Measurements from ENCODE around the gene SH2D5. TPM values are rescaled to one million over a fixed set of nuclear protein-coding genes. Genes with fewer than 3 reads are reported as not detected.

SH2D5 gene
- total and polyA plus RNA-seq, 2 donors: 0.14 to 1.4 TPM

DNA sequence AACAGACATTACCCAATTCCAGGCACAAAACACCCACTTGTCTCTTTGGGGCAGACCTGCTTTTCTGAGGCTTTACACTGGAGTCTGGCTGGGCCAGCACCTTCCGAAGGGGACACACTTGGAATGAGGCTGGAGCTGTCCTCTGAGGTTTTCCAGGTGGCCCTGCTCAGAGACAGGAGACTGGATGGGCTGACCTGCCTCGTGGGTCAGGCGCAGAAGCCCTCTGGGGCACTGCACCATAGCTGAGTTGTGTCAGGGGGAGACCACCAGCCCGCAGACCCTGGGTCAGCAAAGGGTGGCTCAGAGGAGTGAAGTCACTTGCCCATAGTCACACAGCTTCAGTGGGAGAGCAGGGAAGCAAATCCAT lies 1.8 kb downstream of the SH2D5 start:
- Histone ChIP-seq H3K9me3 (ENCODE audit: control insufficient read depth in 2 of 2, insufficient read depth in 1 of 2, low read length in 1 of 2) (peaks cover 0 to 6% of the 10 kb centered on the region in 2 donors), H3K27ac (ENCODE audit: low read depth in 1 of 2, low read length in 1 of 2) (no peak overlapping the region), H3K4me1 (ENCODE audit: control insufficient read depth in 2 of 2, insufficient read depth in 2 of 2, low read length in 2 of 2) (peaks cover 10 to 21% of the 10 kb centered on the region in 2 donors), H3K36me3 (ENCODE audit: control insufficient read depth in 2 of 2, insufficient read depth in 2 of 2, low read length in 1 of 2) (peaks cover 0 to 3% of the 10 kb centered on the region in 2 donors), H3K27me3 (ENCODE audit: control insufficient read depth in 2 of 2, insufficient read depth in 1 of 2, low read length in 1 of 2) (peaks cover 34 to 72% of the 10 kb centered on the region in 2 donors), H3K4me3 (ENCODE audit: low read length in 2 of 2) (no peak overlapping the region)
- no peak for DNase-seq (ENCODE audit: low read depth in 6 of 9, low spot score in 9 of 9)
- 69% methylated on average over 4 of the region's 4 CpGs for WGBS

DNA sequence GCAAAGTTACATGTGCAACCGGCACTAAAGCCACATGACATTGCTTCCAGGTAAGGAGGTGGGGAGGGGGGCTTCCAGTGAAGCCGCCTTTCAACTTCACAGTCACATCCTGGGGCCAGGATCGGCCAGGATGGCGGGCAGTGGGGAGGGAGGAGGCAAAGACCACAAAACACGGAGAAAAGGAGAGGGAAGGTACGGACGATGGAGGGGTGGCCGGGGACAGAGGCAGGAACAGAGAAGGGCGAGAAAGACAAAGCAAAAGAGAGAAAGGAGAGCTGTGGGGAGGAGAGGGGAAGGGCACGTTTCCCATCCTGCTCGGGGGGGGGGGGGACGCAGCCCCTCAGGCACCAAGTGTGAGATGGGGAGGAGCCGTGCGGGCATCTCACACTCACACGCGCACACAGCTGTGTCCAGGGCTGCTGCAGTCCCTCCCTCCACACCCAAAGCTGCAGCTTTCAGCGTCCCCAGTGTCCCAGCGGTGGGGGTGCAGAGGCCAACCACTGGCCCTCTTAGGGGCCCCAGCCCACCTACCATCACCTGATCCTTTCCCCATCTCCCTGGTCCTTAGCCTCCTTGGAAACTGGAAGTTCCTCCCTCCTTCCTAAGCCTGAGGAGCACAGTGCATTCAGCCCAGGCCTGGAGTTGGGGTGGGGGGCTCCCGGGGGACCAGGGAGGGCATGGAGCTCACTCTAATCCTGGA lies 2.4 kb downstream of the SH2D5 start:
- WGBS: 23% methylated on average over 19 of the region's 19 CpGs
- Histone ChIP-seq H3K4me3 (ENCODE audit: low read length in 2 of 2) (no peak overlapping the region), H3K27ac (ENCODE audit: low read depth in 1 of 2, low read length in 1 of 2) (no peak overlapping the region), H3K9me3 (ENCODE audit: control insufficient read depth in 2 of 2, insufficient read depth in 1 of 2, low read length in 1 of 2) (peaks cover 0 to 6% of the 10 kb centered on the region in 2 donors), H3K36me3 (ENCODE audit: control insufficient read depth in 2 of 2, insufficient read depth in 2 of 2, low read length in 1 of 2) (no peaks in the 10 kb centered on the region), H3K4me1 (ENCODE audit: control insufficient read depth in 2 of 2, insufficient read depth in 2 of 2, low read length in 2 of 2) (peaks cover 10 to 21% of the 10 kb centered on the region in 2 donors), H3K27me3 (ENCODE audit: control insufficient read depth in 2 of 2, insufficient read depth in 1 of 2, low read length in 1 of 2) (peaks cover 34 to 72% of the 10 kb centered on the region in 2 donors)
- DNase-seq (ENCODE audit: low read depth in 6 of 9, low spot score in 9 of 9): no peak

DNA sequence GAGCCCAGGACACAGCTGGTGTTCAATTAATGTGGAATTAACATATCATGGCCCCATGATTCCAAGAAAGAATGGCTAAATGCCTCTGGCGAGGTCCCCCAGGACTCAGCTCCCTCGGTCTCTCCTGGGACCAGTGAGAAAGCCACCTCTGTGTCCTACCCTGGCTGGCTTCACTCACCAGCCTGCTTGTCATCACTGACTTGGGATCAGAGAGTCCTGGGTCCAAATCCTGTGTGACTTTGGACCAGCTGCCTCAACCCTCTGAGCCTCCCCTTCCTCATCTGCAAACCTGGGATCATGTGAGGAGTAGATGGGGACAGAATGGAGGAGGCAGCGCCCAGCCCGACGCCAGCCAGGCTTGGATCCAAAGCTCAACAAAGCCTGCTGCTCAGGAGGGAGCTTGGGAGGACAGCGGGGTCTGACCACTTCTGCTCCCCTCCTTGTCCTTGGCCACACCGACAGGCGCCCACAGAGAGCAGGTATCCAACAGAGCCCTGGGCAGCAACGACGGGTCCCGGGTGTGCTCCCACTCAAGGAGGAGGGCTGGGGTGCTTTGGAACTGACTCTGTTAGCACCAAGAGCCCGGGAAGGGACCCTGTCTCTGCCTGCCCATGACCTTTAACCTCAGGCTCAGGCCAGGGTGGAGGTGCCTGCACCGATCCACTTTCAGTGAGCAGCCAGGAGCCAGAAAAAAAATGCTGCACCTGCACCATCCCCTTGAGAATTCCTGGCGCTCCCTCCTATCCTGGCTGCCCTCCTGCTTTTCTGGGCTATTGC lies 3.2 kb downstream of the SH2D5 start:
- no peak overlapping the region for H3K27ac ChIP-seq (ENCODE audit: low read depth in 1 of 2, low read length in 1 of 2)
- DNase-seq (ENCODE audit: low read depth in 6 of 9, low spot score in 9 of 9): no peak
- no peaks in the 10 kb centered on the region for H3K36me3 ChIP-seq (ENCODE audit: control insufficient read depth in 2 of 2, insufficient read depth in 2 of 2, low read length in 1 of 2)
- WGBS: 71% methylated on average over 14 of the region's 14 CpGs
- peaks cover 0 to 6% of the 10 kb centered on the region in 2 donors for H3K9me3 ChIP-seq (ENCODE audit: control insufficient read depth in 2 of 2, insufficient read depth in 1 of 2, low read length in 1 of 2)
- peaks cover 34 to 72% of the 10 kb centered on the region in 2 donors for H3K27me3 ChIP-seq (ENCODE audit: control insufficient read depth in 2 of 2, insufficient read depth in 1 of 2, low read length in 1 of 2)
- peaks cover 10 to 21% of the 10 kb centered on the region in 2 donors for H3K4me1 ChIP-seq (ENCODE audit: control insufficient read depth in 2 of 2, insufficient read depth in 2 of 2, low read length in 2 of 2)
- H3K4me3 ChIP-seq (ENCODE audit: low read length in 2 of 2): no peak overlapping the region

DNA sequence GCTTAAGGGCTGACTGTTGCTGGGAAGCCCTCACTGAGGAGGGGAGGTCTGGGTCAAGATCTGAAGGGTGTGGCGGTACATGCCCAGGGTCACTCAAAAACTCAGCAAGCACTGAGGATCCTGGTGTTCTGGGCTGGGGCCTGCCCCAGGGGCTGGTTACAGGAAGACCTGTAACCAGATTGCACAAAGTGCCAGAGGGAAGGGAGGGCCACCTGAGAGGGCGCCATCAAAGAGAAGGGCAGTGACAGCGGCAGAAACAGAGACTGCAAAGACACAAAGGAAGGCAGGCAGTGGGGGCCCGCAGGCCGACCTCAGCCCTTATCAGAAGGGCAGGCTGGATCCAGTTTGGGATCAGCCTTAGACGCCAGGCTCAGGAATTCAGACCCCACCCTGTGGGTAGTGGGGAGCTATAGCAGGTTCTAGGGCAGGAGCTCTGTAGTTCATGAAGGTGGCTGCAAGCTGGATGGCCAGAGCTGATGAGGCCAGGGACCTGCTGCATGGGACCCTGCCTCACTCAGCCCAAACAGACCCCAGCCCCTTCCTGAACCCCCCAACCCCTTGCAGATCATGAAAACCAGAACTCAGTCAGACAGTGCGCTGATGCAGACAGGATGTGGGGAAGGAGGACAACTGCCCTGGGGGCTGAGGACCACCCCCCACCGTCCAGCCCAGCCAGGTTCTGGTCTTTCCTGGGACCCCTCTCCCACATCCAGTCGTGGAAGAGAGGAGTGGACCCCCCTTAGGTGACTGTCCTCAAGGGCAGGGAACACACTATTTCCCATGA lies 3.9 kb downstream of the SH2D5 start:
- no peak for DNase-seq (ENCODE audit: low read depth in 6 of 9, low spot score in 9 of 9)
- 83% methylated on average over 9 of the region's 9 CpGs for WGBS
- Histone ChIP-seq H3K4me1 (ENCODE audit: control insufficient read depth in 2 of 2, insufficient read depth in 2 of 2, low read length in 2 of 2) (peaks cover 10 to 20% of the 10 kb centered on the region in 2 donors), H3K27me3 (ENCODE audit: control insufficient read depth in 2 of 2, insufficient read depth in 1 of 2, low read length in 1 of 2) (peaks cover 34 to 68% of the 10 kb centered on the region in 2 donors), H3K4me3 (ENCODE audit: low read length in 2 of 2) (no peak overlapping the region), H3K9me3 (ENCODE audit: control insufficient read depth in 2 of 2, insufficient read depth in 1 of 2, low read length in 1 of 2) (peaks cover 0 to 6% of the 10 kb centered on the region in 2 donors), H3K27ac (ENCODE audit: low read depth in 1 of 2, low read length in 1 of 2) (no peak overlapping the region), H3K36me3 (ENCODE audit: control insufficient read depth in 2 of 2, insufficient read depth in 2 of 2, low read length in 1 of 2) (no peaks in the 10 kb centered on the region)

DNA sequence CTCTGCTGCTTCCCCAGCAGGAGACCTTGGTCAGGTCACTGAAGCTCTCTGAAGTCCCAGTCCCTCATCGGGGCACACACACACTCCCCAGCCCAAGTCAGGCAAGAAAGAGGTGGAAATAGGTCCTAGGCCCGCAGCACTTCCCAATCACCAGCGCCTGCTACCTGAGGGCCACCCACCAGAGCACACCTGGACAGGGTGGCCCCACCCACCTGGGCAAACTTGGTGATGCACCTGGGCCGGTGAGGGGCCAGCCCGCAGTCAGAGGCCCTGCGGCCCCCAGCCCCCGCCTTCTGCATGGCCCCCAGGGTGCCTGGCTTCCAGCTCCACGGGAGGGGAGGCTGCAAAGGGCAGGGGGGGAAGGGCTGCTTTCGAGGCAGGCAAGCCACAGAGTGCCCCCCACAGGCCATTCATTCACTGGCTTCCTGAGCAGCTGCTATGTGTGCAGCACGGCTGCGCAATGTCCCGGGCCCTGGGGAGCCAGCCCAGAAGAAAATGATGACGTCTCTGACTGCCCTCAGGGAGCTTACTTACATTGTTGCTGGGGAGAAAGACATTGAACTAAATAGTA lies 4.7 kb downstream of the SH2D5 start:
- H3K4me1 ChIP-seq (ENCODE audit: control insufficient read depth in 2 of 2, insufficient read depth in 2 of 2, low read length in 2 of 2): peaks cover 8 to 13% of the 10 kb centered on the region in 2 donors
- no peak overlapping the region for H3K4me3 ChIP-seq (ENCODE audit: low read length in 2 of 2)
- peaks cover 33 to 60% of the 10 kb centered on the region in 2 donors for H3K27me3 ChIP-seq (ENCODE audit: control insufficient read depth in 2 of 2, insufficient read depth in 1 of 2, low read length in 1 of 2)
- H3K9me3 ChIP-seq (ENCODE audit: control insufficient read depth in 2 of 2, insufficient read depth in 1 of 2, low read length in 1 of 2): peaks cover 0 to 4% of the 10 kb centered on the region in 2 donors
- WGBS: 65% methylated on average over 13 of the region's 13 CpGs
- no peak overlapping the region for H3K27ac ChIP-seq (ENCODE audit: low read depth in 1 of 2, low read length in 1 of 2)
- no peak for DNase-seq (ENCODE audit: low read depth in 6 of 9, low spot score in 9 of 9)
- no peaks in the 10 kb centered on the region for H3K36me3 ChIP-seq (ENCODE audit: control insufficient read depth in 2 of 2, insufficient read depth in 2 of 2, low read length in 1 of 2)

DNA sequence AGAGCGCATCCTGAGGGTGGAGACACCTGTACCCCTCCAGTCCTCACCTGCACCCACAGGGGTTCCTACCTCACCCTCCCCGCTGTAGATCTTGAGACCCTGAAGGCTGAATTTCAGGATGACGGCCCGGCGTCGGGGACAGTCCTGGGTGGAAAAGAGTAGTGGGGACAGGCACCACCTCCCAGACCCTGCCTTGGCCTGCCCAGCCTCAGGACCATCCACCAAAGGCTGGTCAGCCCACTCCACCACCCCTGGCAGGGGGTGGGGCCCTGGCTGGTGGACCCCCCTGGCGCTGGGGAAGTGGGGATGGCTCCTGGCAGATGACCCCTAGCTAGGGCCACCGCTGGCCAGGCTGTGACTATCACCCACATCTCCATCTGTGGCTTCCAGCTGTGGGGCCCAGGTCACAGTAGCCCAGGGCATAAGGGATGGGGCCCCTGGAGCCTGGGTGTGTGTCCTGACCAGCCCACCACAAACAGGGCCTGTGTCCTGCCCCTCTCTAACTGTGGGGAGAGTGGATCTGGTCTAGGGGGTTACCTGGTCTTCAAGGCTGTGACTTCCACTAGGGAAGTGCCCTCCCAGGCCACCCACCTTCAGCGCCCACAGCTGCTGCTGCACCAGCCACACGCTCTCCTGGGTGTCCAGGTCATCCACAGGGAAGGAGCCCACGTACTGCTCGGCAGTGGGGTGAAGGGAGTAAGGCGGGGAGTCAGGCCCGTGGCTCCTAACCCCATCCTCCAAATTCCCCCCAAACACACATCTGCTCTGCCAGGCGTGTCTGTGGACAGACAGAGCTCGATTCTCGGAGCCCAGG lies 5.4 kb downstream of the SH2D5 start:
- Histone ChIP-seq H3K4me3 (ENCODE audit: low read length in 2 of 2) (no peak overlapping the region), H3K27me3 (ENCODE audit: control insufficient read depth in 2 of 2, insufficient read depth in 1 of 2, low read length in 1 of 2) (peaks cover 28 to 53% of the 10 kb centered on the region in 2 donors), H3K4me1 (ENCODE audit: control insufficient read depth in 2 of 2, insufficient read depth in 2 of 2, low read length in 2 of 2) (peaks cover 1 to 6% of the 10 kb centered on the region in 2 donors), H3K9me3 (ENCODE audit: control insufficient read depth in 2 of 2, insufficient read depth in 1 of 2, low read length in 1 of 2) (peaks cover 0 to 3% of the 10 kb centered on the region in 2 donors), H3K36me3 (ENCODE audit: control insufficient read depth in 2 of 2, insufficient read depth in 2 of 2, low read length in 1 of 2) (no peaks in the 10 kb centered on the region), H3K27ac (ENCODE audit: low read depth in 1 of 2, low read length in 1 of 2) (no peak overlapping the region)
- no peak for DNase-seq (ENCODE audit: low read depth in 6 of 9, low spot score in 9 of 9)
- WGBS: 95% methylated on average over 17 of the region's 17 CpGs

DNA sequence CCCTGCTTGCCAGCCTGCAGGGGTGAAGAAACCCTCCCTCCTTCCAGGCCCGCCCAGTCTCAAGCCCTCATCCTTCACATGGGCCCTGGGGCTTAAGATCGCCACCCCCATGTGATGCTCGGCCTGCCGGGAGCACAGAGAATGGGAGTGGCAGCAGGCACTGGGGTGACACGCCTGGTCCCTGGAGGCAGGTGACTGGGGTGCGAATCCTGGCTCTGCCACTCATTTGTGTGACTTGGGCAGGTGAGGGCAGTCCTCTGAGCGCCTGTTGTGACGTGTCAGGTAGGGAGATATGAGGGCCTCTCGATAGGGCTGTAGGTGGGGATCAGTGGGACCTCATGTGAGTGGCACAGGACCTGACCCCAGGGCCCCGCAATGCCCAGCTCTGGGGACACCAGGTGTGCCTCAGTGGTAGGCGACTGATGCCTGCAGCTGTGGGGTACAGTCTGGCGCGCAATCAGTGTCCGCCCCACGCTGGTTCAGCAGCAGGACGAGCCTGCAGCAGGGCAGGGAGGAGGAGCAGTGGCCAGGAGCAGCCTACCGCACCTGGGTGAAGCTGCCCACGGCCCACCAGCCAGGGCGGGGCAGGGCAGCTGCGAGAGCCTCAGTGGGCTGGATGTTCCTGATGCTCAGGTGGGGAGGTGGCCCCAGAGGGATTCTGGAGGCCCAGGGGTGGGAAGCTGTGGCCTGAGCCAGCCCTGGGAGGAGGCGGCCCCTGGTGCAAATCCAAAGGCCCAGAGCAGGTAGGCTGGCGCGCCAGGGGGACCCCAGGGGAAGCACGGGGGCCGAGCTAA lies 6.2 kb downstream of the SH2D5 start:
- Histone ChIP-seq H3K27me3 (ENCODE audit: control insufficient read depth in 2 of 2, insufficient read depth in 1 of 2, low read length in 1 of 2) (peaks cover 20 to 48% of the 10 kb centered on the region in 2 donors), H3K4me1 (ENCODE audit: control insufficient read depth in 2 of 2, insufficient read depth in 2 of 2, low read length in 2 of 2) (peaks cover 0 to 5% of the 10 kb centered on the region in 2 donors), H3K4me3 (ENCODE audit: low read length in 2 of 2) (no peak overlapping the region), H3K27ac (ENCODE audit: low read depth in 1 of 2, low read length in 1 of 2) (no peak overlapping the region), H3K9me3 (ENCODE audit: control insufficient read depth in 2 of 2, insufficient read depth in 1 of 2, low read length in 1 of 2) (peaks cover 0 to 3% of the 10 kb centered on the region in 2 donors), H3K36me3 (ENCODE audit: control insufficient read depth in 2 of 2, insufficient read depth in 2 of 2, low read length in 1 of 2) (no peaks in the 10 kb centered on the region)
- WGBS: 95% methylated on average over 25 of the region's 25 CpGs
- DNase-seq (ENCODE audit: low read depth in 6 of 9, low spot score in 9 of 9): no peak
